HG02943 (cell line): ENCODE data around the gene NLRP13.
"Not testable (repeated sequence)": the region's sequence is repeated elsewhere in the genome, so short reads cannot be mapped to it uniquely, and the experiment has no call there.

Source experiments
- ATAC-seq: cut with Tn5 transposase; IDR thresholded peaks from one replicate; pipeline ENCODE4 v1.9.1; 2021; ENCODE audit warnings: mild to moderate bottlenecking, low read depth, moderate library complexity; ENCODE audit not compliant: unreplicated experiment

The NLRP13 gene

GRCh38 chr19:55931936-55932386, at the start of gene NLRP13:
TSS of gene NLRP13 (minus strand) at chr19:55932336. CDS start at chr19:55932311, 25 bp downstream.
- no peak for ATAC-seq

DNA sequence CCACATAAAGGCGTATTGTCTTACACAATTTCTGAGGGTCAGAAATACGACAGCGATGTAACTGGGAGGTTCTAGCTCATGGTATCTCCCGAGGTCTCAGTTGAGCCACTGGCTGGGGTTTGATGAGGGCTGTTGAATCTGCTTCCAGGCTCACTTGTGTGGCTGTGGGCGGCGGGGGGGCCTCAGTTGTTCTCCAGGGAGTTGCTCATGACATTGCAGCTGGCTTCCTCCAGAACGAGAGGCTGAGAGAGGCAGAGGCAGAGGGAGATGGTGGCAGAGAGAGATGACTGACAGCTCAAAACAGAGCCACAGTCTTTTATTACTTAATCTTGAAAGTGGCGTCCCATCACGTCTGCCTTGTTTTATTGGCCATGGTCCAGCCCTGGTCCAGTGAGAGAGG, 48.3 kb upstream of the NLRP13 start:
- ATAC-seq, result no peak

DNA sequence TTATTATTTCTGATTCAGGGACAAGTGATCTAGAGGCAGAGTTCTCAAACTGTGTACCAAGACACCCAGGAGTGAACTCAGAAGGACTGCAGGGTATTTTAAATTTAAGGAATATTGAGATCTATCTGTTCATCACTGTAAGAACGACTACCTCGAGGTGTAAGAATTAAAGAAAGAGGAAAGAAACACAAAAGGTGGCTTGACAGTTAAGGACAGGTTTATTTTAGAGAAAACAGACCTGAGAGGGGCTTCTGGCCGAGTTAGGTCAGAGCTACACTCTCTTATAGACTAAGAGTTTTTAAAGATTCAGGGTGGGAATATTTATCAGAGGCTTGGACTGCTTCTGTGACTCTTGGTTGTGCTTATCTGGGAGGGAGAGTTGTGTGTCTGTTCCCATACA, 41.8 kb upstream of the NLRP13 start:
- ATAC-seq, result no peak

DNA sequence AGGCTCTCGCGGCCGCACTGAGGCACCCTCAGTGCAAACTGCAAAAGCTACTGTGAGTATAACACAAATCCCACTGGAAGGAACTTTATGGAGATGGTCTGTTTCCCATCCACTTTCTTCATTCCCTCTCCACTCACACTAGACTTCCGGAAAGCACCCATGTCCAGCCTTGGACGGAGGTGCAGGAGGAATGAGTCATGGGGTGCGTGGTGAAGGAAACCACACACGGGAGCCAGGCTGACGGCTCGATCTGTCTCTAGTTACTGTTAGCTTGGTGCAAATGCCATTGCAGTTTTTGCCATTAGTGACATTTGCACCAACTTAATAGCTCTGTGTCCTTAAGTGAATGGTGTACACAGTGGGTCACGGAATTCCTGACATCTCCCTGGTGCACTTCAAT, 30.1 kb upstream of the NLRP13 start:
- no peak for ATAC-seq

DNA sequence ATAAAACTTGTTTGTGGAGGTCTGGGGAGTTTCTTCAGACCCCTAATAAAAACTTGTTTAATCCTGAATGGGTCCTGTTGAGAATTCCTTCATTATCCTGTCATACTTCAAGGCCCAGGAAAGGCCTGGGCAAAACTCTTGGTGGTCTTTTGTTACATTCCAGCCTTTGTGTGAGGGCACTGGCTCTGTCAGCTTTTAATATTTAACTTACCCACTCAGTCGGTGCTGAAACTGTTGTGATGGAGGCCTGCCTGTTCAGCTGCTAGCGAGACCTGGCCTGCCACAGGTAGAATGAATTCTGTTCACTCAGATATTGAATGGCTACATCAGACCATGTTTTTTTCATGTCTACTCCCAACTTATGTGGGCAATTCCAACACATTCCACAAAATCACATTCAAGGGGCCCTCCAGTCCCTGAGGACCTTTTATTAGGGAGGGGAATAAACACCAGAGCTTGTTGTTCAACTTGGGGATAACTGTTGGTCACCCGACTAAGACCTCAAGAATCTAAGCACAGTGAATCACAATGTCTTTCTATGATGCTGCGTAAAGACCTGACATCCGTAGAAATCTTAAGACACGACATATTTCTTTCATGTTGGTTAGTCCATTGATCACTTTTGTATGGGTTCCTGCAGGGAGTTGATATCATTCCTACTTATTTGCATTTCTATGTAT, 28.0 kb upstream of the NLRP13 start:
- ATAC-seq, result no peak

DNA sequence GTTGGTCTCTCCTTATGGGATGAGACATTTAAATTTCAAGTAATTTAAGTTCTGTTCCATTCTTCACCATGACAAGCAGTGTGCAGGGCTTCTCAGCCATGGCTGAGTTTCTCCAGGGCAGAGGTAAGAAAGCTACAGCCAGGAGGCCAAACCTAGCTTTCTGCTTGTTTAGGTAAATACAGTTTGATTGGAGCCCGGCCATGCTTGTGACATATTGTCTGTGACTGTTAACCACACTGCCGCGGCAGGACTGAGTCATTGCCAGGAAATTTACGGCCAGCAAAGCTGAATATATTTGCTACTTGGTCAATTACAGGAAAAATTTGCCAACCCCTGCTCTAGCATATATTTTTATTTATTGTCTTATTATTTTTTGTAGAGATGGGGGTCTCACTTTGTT, 26.2 kb upstream of the NLRP13 start:
- ATAC-seq, result no peak

- ATAC-seq, result no peak
Observed at GRCh38 chr19:55956431-55956830, 24.3 kb upstream of the NLRP13 start.

DNA sequence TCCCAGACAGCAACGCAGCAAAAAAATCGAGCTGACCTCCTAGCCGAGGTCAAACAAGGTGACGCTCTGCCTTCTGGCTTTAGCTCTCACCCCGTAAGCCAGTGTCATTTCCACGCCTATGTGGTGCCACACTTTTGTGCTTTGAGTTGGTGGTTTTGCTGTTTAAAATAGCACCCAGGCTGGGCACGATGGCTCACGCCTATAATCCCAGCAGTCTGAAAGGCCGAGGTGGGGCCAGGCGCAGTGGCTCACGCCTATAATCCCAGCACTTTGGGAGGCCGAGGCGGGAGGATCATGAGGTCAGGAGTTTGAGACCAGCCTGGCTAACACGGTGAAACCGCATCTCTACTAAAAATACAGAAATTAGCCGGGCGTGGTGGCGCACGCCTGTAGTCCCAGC, 18.4 kb upstream of the NLRP13 start:
- ATAC-seq, result not testable (repeated sequence)

DNA sequence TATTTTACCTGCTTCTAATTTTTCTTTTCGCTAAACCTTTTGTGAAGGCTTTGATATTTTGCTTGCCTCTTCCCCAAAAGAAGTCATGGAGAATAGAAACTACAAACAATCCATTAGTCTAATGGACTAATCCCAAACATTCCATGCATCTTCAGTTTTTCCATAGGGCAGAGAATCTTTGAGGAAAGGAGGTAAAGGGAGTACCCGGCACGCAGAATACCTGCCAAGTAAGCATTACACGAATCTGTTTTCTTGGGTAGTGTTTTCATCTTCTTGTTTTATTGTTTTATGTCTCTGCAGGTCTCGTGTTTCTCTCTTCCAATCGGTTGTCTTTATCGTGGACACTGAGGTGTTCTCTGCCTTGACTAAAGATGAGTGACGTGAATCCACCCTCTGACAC, 15.4 kb upstream of the NLRP13 start, which contains the start of gene NLRP8:
NLRP8 (plus strand) TSS at position 301 of the 400 bp plus-strand sequence.
- ATAC-seq, result no peak

DNA sequence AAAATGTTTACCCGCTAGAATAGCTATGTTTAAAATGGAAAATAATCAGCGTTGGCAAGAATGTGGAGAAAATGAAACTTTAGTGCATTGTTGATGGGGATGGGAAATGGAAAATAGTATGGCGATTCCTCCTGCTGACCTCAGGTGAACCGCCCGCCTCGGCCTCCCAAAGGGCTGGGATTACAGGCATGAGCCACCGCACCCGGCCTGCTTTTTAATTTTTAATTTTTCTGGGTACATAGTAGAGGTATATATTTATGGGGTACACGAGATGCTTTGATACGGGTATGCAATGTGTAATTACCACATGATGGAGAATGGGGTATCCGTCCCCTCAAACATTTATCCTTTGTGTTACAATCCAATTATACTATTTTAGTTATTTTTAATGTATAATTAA, 8.2 kb upstream of the NLRP13 start:
- ATAC-seq, result no peak

DNA sequence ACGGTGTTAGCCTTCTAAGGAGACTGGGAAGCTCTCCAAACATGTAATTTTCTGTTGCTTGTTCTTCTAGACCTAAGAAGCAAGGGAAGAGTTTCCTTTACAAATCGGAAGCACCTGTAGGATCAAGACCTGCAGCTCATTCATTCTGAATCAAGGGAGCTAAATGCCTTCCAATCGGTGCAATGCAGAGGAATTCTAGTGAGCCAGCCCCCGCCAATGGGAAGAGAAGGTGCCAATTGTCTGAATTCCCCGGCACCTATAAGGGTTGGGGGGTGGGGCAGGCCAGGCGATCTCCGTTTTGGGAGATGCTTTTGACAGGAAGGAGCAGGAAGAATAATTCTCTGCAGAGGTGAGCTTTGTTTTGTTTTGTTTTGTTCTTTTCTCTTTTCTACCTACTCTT, 7.1 kb upstream of the NLRP13 start:
- no peak for ATAC-seq

GRCh38 chr19:55935206-55935605, 3.1 kb upstream of the NLRP13 start:
- ATAC-seq, result no peak

DNA sequence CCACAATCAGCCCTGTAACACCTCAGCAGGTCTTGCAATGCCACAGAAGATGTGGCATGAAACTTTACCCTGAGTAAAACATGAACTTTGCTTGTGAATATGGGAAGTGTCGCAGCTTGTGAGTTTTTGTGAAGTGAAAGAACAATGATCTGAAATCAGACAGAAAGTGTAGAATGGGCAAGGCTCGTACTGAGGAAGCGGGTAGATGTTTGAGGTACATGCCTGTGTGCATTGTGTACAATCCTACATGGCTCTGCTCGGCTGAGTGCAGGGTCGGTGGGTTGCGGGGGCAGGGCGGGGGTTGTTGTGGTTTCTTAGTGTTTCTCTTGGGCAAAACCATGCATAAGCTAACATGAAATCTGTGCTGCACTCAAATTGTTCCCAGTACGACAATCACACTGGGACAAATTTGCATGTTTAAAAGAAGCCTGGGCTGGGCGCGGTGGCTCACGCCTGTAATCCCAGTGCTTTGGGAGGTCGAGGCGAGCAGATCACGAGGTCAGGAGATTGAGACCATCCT, 1.1 kb downstream of the NLRP13 start:
- no peak for ATAC-seq

- not testable (repeated sequence) for ATAC-seq
Observed at GRCh38 chr19:55929258-55929657, 2.9 kb downstream of the NLRP13 start.

DNA sequence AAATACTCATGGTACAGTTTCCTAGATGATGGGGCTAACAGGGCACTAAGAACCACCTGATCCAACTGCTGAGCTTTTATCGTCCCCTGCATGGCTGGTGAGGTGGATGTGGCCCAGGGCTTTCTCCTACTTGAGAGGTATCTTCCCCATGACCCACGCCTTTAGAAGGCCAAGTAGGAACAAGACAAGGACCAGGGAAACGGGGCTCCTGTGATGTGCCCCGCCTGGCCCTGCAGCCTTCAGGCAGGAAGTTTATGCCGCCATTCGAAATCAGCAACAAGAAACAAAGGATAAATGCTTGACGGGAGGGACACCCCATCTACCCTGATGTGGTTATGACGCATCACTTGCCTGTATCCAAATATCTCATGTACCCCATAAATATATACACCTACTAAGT, 4.1 kb downstream of the NLRP13 start:
- no peak for ATAC-seq

- ATAC-seq, result no peak
Observed at GRCh38 chr19:55923556-55923955, 8.6 kb downstream of the NLRP13 start.

DNA sequence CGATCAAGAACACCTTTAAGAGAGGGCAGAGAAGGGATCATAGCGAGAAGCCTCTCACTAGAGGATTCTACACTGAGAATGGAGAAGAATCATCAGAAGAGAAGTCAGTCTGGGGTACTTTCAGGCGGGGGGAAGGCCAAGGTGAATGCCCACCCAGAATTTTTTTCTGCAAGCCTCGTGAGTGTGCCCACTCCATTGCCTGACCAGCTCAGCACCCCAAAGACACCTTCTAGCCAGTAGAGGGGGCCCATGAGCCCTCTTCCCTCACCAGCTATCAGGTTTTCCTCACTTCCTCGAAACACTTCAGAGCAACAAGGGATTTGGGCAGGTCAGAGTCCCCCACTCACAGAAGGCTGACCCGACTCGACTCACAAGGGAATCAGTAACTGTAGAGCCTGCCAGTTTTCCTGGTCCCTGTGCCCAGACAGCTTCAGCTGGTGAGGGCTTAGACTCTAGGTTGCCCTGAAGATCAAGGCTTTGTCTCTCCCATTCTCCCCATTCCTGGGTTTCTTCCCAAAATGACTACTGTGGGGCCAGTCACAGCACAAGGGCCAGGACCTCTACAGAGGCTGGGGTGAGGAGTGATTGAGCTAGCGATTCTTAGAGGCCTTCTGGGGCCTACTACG, 18.4 kb downstream of the NLRP13 start:
- ATAC-seq, result no peak

GRCh38 chr19:55912916-55913315, 19.2 kb downstream of the NLRP13 start:
- ATAC-seq, result no peak

DNA sequence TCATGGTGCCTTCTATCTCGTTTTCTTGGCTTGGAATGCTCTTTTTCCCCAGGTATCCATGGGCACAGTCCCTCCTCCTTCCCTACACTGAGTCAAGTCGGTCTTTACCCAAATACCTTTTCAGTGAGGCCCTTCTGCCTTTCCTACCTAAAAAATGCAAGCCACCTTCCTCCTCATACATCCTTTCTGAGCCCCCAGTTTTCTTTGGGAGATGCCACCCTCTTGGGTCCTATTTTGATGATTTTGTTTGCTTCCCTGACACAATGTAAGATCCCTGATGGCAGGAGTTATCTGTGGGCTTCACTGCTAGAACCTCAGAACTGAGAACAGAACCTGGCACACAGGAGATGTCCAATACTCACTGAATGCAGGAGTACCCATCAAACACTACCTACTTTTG, 22.3 kb downstream of the NLRP13 start:
- no peak for ATAC-seq

GRCh38 chr19:55907746-55908145, 24.4 kb downstream of the NLRP13 start:
- ATAC-seq, result no peak

DNA sequence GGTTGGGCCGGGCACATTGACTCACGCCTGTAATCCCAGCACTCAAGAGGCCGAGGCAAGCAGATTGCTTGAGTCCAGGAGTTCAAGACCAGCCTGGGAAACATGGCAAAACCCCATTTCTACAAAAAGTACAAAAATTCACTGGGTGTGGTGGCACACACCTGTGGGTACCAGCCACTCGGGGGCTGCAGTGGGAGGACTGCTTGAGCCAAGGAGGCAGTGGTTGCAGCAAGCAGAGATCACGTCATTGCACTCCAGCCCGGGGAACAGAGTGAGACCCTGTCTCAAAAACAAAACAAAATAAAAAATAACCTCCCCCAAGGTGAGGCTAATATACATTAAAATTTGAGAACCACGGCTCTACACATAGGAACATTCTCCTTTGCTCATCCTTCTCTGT, 24.9 kb downstream of the NLRP13 start:
- no peak for ATAC-seq
